C4-2B (cell line): ENCODE data around the gene CPSF4L.

Experiments used
- H3K27ac ChIP-seq: fragments of 450-650 bp; 2 replicates; pipeline ENCODE4 v1.5.1; 2017
- ZFX ChIP-seq: fragments of 450-650 bp; IDR thresholded peaks from 2 replicates; pipeline ENCODE4 v1.6.1; 2017
- TF ChIP-seq, protein P1 (sequence below): fragments of 450-650 bp; conservative IDR thresholded peaks from 2 replicates; pipeline ENCODE4 v1.5.1; 2017; ENCODE audit warnings: mild to moderate bottlenecking

Gene CPSF4L

DNA sequence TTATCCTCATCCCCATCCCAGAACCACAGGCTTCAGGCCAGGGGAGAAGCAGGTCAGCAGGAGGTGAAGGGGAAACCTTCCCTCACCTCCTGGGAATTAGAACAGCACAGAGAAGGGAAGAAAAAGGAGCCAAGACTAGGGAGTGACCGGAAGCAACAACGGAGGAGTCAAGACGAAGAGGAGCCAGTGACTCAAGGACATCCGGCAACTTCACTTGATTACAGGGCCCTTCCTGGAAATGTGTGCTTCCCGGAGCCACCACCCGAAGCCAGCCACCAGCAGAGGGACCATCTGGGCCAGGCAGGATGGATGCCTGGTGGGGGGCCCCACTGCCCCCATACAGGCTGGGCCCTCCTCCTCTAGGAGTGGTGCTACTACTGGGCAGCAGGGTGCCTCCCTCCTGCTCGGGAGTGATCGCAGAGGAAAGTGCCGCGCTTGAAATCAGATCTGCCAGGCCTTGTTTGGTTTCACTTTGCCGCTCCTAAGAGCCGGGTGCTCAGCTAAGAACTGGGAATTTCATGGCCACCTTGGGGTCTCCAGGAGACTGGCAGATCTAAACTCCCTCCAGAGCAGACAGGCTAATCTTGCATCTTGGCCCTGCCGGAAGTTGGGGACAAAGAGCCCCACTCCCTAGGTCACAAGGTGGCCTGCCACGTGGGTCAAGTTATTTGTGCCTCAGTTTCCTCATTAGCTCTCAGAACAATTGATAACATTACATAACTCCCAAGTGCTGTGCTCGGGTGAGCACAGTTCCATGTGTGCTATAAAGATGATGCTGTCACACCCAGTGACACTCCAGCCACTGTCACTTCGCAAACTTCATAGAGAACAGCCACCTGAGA, 43.5 kb upstream of the CPSF4L start:
- H3K27ac ChIP-seq, result peak overlapping the region; percentile 99
- TF ChIP-seq ZFX, result peak; percentile 63; the same call in 1 of the 2 replicates
- TF ChIP-seq, protein P1, sequence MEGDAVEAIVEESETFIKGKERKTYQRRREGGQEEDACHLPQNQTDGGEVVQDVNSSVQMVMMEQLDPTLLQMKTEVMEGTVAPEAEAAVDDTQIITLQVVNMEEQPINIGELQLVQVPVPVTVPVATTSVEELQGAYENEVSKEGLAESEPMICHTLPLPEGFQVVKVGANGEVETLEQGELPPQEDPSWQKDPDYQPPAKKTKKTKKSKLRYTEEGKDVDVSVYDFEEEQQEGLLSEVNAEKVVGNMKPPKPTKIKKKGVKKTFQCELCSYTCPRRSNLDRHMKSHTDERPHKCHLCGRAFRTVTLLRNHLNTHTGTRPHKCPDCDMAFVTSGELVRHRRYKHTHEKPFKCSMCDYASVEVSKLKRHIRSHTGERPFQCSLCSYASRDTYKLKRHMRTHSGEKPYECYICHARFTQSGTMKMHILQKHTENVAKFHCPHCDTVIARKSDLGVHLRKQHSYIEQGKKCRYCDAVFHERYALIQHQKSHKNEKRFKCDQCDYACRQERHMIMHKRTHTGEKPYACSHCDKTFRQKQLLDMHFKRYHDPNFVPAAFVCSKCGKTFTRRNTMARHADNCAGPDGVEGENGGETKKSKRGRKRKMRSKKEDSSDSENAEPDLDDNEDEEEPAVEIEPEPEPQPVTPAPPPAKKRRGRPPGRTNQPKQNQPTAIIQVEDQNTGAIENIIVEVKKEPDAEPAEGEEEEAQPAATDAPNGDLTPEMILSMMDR, result no peak

DNA sequence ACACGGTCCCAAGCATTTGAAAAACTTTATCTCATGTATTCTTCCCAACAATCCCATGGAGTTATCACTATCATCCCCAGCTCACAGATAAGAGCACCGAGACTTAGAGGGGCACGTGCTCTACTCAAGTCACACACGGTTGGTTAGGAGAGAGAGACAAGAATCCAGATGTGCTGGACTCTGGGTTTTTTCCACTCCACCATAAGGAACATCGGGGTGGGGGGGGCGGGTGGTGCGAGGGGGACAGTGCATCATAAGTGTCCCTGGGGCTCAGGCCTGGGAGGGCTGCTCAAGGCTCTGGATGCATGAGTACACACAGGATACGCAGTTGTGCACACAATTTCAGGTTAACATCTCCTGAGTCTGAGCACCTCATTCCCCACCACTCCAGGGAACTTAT, 42.8 kb upstream of the CPSF4L start:
- TF ChIP-seq, protein P1, result no peak
- TF ChIP-seq ZFX, result no peak
- H3K27ac ChIP-seq, result peak overlapping the region; percentile 99

- H3K27ac ChIP-seq, result no peak overlapping the region
- no peak for TF ChIP-seq ZFX
- TF ChIP-seq, protein P1, result no peak
Observed at GRCh38 chr17:73302189-73302588, 40.5 kb upstream of the CPSF4L start.

DNA sequence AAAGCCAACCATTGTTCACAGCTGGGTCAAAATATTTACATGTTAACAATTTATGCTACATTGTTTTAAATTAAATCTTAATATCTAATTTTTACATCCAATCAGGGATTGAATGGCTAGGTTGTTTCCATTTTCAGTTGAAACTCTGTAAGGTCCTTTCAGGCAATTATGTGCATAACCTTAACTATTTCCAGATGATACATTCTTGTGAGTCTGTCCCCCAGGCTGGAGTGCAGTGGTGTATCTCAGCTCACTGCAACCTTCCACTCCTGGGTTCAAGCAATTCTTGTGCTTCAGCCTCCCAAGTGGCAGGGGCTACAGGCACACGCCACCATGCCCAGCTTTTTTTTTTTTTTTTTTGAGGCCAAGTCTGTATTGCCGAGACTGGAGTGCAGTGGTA, 39.7 kb upstream of the CPSF4L start:
- no peak for TF ChIP-seq ZFX
- TF ChIP-seq, protein P1, result no peak
- no peak overlapping the region for H3K27ac ChIP-seq

DNA sequence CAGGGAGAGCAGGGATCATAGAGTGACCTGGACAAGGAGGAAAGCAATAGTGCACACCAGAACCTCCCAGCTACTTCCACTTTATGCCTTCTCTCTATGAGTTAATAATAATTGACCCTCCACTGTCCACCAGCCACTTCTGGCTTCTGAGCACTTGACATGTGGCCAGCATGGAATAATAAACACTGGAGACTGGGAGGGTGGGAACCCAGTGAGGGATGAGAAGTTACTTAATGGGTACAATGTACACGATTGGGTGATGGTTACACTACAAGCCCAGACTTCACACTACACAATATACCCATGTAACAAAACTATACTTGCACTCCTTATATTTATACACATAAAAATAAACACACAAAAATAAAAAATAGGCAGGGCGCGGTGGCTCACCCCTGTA, 38.7 kb upstream of the CPSF4L start:
- H3K27ac ChIP-seq, result no peak overlapping the region
- TF ChIP-seq, protein P1, result no peak
- no peak for TF ChIP-seq ZFX

DNA sequence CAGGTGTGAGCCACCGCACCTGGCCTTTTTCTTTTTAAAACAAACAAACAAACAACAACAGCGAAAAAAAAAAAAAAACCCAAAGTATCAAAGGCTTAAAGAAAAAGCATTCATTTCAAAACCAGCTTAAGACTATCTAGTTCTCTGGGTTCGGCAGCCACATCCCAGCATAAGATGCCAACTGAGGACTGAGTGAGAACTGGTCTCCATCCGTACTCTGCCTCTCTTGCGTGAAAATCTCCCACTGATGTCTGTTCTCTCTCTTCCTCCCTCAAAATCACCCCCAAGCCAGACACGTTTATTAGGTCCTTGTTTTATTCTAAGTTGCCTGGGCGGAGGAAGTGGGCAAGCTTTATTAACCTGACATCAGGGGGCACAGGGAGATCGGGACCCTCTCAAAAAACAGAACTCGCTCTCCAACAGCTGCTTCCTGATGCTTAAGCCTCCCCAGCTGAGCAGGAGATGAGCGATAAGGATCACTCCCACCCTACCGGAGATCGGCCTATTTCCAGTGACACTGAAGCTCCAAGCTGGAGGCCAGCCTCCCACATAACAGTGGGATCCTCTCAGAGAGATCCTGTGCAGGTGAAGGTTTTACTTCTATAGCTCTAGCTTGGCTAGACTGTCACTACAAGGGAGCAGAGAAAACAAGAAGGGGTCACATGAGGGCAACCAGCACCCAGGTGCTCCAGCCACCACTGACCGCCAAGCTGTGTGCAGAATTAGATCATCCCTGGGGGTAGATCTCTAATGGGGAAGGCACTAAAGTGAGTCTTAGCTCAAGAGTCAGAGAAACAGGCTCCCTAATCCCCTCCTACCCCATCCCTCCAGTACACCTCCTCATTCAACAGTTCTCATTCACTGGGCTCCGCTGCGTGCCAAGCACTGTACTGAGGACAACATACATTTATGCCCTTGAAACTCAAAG, 36.5 kb upstream of the CPSF4L start:
- H3K27ac ChIP-seq, result peak overlapping the region; percentile 3; the same call in 1 of the 2 replicates
- TF ChIP-seq, protein P1, result no peak
- TF ChIP-seq ZFX, result no peak

DNA sequence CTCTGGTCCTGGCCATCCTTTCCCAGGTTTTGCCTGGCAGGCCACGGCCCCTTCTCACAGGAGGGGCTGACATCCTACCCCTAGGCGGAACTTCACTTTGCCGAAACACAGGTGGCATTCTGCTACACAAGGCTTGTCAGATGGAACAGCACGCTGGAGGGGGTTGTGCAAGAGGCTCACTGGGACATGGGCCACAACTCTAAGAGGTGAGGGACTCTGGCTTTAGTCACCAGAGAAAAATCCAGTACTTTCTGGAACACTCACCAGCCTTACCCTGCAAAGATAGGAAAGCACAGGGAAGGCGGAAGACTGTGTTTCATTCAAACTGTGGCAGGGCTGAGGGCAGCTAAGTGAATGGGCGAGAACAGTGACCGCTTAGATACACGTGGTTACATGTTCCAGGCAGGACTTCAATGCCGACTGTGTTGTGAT, 31.8 kb upstream of the CPSF4L start:
- H3K27ac ChIP-seq, result no peak overlapping the region
- TF ChIP-seq, protein P1, result no peak
- TF ChIP-seq ZFX, result no peak
